HFFc6 (cell line): ENCODE measurements around the gene HSD17B2. TPM values are rescaled to one million over a fixed set of nuclear protein-coding genes. Genes with fewer than 3 reads are reported as not detected.

ENCODE experiments used
- DNase-seq: peaks from one replicate; pipeline ENCODE4 v3.0.0-alpha.2; 2018
- H3K27ac Mint-ChIP-seq: 2 replicates; pipeline ENCODE4 v1.8.0; 2020; ENCODE audit warnings: mild to moderate bottlenecking, mixed read lengths
- H3K27me3 Mint-ChIP-seq: 2 replicates; pipeline ENCODE4 v1.8.0; 2021; ENCODE audit warnings: mild to moderate bottlenecking, moderate library complexity, mixed read lengths; ENCODE audit not compliant: insufficient read depth
- H3K36me3 Mint-ChIP-seq: 2 replicates; pipeline ENCODE4 v1.8.0; 2021; ENCODE audit warnings: low read depth, mixed read lengths
- H3K4me1 Mint-ChIP-seq: 2 replicates; pipeline ENCODE4 v1.8.0; 2020; ENCODE audit warnings: low read depth, mixed read lengths
- H3K4me3 Mint-ChIP-seq: 2 replicates; pipeline ENCODE4 v1.8.0; 2020; ENCODE audit warnings: mild to moderate bottlenecking, moderate library complexity, mixed read lengths
- H3K9me3 Mint-ChIP-seq: 2 replicates; pipeline ENCODE4 v1.8.0; 2020; ENCODE audit warnings: mild to moderate bottlenecking, mixed read lengths
- total RNA-seq, 6 experiments: library from RNA; stranded (reverse); fragmentation: NEBNext Ultra II Directional; extraction: Animal tissue kit (Norgen Biotek cat#: 25700); gene quantifications; 2 replicates in 1 of 6; 3 replicates in 5 of 6; pipeline ENCODE4 v1.2.3, GENCODE V29; 2021
- TF ChIP-seq, protein P1 (sequence below): fragments of 200-600 bp; sonication (generic); IDR thresholded peaks from 2 replicates; pipeline ENCODE4 v1.5.0; 2021; ENCODE audit warnings: antibody characterized with exemption, mild to moderate bottlenecking

The HSD17B2 gene
- total RNA-seq, 6 experiments from 2014 or later, result 0.17 to 3.2 (median 0.50) TPM; not detected in 1

DNA sequence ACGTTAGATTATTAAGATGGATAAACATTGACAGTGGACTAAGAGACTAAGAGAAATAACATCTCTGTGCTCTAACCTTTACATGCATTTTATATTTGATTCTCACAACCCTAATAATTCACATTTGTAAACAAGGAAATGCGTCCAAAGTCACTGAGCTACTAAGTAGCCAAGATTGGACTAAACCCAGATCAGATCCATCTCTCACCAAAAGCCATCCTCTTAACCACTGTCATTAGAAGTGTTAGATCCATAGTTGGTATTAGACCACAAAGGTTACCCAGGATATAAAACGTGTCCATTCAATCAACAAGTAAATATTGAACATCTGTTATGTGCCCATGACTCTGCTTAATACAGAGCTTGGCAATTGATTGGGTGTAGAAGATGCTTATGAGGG lies 5.2 kb downstream of the HSD17B2 start:
- no peak for DNase-seq
- TF ChIP-seq, protein P1, sequence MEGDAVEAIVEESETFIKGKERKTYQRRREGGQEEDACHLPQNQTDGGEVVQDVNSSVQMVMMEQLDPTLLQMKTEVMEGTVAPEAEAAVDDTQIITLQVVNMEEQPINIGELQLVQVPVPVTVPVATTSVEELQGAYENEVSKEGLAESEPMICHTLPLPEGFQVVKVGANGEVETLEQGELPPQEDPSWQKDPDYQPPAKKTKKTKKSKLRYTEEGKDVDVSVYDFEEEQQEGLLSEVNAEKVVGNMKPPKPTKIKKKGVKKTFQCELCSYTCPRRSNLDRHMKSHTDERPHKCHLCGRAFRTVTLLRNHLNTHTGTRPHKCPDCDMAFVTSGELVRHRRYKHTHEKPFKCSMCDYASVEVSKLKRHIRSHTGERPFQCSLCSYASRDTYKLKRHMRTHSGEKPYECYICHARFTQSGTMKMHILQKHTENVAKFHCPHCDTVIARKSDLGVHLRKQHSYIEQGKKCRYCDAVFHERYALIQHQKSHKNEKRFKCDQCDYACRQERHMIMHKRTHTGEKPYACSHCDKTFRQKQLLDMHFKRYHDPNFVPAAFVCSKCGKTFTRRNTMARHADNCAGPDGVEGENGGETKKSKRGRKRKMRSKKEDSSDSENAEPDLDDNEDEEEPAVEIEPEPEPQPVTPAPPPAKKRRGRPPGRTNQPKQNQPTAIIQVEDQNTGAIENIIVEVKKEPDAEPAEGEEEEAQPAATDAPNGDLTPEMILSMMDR, result no peak
- Mint-ChIP-seq H3K9me3 (peaks cover 8% of the 10 kb centered on the region), H3K4me1 (peaks cover 29% of the 10 kb centered on the region), H3K4me3 (no peak overlapping the region), H3K36me3 (no peaks in the 10 kb centered on the region), H3K27ac (no peak overlapping the region), H3K27me3 (no peaks in the 10 kb centered on the region; the same call in 1 of the 2 replicates)

DNA sequence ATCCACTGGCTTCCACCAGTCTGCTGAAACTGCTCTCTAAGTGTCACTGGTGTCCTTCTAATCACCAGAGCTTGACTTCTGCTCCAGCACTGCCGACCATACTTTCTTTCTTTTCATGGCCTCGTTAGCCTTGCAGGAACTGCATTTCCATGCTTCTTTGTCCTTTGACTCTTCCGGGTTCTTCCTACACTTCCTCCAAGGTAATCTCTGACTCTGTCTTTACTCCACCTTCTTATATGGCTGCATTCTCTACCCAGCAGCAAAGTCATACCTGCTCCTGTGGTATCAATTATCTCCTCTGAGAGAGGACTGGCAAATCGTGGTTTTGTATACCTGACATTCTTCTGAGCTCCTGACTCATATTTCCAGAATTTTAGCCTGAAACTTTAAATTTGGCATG lies 6.5 kb downstream of the HSD17B2 start:
- Mint-ChIP-seq H3K4me1 (peaks cover 27% of the 10 kb centered on the region), H3K9me3 (peaks cover 4% of the 10 kb centered on the region), H3K36me3 (no peaks in the 10 kb centered on the region), H3K27ac (no peak overlapping the region), H3K4me3 (no peak overlapping the region), H3K27me3 (no peaks in the 10 kb centered on the region; the same call in 1 of the 2 replicates)
- no peak for DNase-seq
- TF ChIP-seq, protein P1, result no peak

DNA sequence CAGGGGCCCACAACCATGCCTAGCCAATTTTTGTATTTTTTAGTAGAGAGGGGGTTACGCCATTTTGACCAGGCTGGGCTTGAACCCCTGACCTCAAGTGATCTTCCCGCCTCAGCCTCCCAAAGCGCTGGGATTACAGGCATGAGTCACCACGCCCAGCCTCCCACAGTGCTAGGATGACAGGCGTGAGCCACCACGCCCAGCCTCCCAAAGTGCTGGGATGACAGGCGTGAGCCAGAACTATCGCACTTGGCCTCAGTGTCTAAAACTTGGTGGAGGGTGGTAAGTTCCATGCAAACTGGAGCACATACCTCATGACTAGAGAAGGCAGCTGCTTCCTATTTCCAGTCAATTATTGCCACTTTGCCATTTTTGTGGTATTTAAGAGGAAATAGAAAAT lies 7.1 kb downstream of the HSD17B2 start:
- peaks cover 4% of the 10 kb centered on the region for H3K9me3 Mint-ChIP-seq
- DNase-seq, result no peak
- H3K27ac Mint-ChIP-seq, result no peak overlapping the region
- peaks cover 25% of the 10 kb centered on the region for H3K4me1 Mint-ChIP-seq
- H3K27me3 Mint-ChIP-seq, result peaks cover 1% of the 10 kb centered on the region
- H3K4me3 Mint-ChIP-seq, result no peak overlapping the region
- TF ChIP-seq, protein P1, result no peak
- no peaks in the 10 kb centered on the region for H3K36me3 Mint-ChIP-seq

DNA sequence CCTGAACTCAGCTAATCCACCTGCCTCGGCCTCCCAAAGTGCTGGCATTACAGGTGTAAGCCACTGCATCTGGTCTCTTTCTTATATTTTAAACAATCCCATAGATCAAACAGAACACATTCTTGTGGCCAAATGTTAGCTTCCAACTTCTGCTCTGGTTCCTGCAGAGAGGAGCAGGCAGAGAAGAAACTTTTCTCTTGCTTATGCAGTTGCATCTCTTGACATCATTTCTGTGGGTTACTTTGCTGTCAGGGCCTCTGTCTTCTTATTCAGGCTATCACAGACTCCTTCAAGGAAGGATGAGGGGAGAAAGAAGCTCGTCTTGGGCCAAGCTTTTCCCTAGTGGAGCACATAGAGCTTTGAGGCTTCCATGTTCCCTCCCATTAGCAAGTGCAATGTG lies 7.8 kb downstream of the HSD17B2 start:
- TF ChIP-seq, protein P1, result no peak
- Mint-ChIP-seq H3K27me3 (peaks cover 1% of the 10 kb centered on the region), H3K4me3 (no peak overlapping the region), H3K9me3 (peaks cover 4% of the 10 kb centered on the region), H3K36me3 (no peaks in the 10 kb centered on the region), H3K27ac (no peak overlapping the region), H3K4me1 (peaks cover 18% of the 10 kb centered on the region)
- no peak for DNase-seq

DNA sequence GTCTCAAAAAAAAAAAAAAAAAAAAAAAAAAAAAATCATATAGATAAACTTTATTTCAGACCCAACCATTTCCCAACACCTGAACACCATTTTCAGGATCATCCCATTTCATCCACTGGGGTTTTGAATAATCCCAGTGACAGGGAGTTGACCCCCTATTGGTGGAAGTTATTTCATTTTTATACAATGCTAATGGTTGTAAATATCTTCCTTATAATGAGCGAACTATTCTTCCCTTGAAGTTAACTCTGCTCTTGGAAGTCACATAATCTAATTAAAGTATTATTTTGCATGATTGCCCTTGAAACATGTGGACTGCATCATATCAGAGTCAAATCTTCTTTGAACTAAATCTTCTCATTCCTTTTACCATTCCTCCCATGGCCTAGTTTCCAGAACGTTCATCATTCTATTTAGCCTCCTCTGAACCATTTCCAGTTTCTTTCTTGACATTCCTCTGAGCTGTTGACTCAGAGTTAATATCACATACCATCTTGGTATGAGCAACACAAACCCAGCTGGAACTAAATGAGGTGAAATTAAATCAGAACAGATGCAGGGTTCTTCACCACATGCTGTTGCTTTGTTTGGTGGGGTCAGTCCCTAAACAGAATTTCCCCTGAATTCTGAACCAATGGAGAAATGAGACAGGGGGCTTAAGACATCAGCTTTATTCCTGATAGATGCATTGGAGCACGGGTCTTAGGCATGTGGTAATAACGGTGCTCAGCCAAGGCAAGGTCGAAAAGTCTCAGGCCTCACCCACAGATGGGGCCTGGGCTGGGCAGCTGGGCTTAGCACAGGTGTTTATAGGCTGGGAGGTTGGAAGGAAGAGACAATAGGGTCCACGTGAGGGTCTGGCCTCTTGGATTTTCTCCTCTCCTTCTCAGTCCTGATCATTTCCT lies 8.9 kb downstream of the HSD17B2 start:
- peaks cover 4% of the 10 kb centered on the region for H3K9me3 Mint-ChIP-seq
- peaks cover 17% of the 10 kb centered on the region for H3K4me1 Mint-ChIP-seq
- TF ChIP-seq, protein P1, result peak; percentile 19; the same call in 1 of the 2 replicates
- H3K4me3 Mint-ChIP-seq, result no peak overlapping the region
- H3K27me3 Mint-ChIP-seq, result peaks cover 1% of the 10 kb centered on the region
- DNase-seq, result peak; percentile 78
- no peaks in the 10 kb centered on the region for H3K36me3 Mint-ChIP-seq
- peak overlapping the region; percentile 50; the same call in 1 of the 2 replicates for H3K27ac Mint-ChIP-seq
